IPS DF 4.7 (cell line): Measurements from ENCODE around the gene FABP3.
"Not testable (repeated sequence)": the region's sequence is repeated elsewhere in the genome, so short reads cannot be mapped to it uniquely, and the experiment has no call there.

Experiments
- DNase-seq: peaks from one replicate; pipeline ENCODE4 v3.0.0-alpha.2; 2013; ENCODE audit warnings: low spot score; ENCODE audit errors: extremely low read depth

The FABP3 gene

DNA sequence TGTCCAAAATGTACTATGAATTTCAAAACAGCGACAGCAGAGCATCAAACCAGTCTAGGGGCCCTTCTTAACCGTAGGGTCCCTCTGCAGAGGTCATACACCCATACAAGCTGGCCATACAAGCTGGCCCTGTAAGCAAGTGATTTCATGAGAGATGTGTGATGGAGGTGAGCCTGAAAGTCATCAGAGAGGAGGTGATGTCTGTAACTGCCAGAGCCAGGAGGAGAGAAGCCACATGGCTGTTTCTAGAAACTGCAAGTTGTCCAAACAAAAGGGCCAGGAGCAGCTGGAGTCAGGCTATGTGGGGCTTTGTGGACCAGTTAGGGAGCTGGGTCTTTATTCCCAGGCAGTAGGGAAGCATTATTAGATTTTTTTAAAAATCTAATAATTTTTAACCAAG, 25.4 kb upstream of the FABP3 start:
- DNase-seq: no peak

DNA sequence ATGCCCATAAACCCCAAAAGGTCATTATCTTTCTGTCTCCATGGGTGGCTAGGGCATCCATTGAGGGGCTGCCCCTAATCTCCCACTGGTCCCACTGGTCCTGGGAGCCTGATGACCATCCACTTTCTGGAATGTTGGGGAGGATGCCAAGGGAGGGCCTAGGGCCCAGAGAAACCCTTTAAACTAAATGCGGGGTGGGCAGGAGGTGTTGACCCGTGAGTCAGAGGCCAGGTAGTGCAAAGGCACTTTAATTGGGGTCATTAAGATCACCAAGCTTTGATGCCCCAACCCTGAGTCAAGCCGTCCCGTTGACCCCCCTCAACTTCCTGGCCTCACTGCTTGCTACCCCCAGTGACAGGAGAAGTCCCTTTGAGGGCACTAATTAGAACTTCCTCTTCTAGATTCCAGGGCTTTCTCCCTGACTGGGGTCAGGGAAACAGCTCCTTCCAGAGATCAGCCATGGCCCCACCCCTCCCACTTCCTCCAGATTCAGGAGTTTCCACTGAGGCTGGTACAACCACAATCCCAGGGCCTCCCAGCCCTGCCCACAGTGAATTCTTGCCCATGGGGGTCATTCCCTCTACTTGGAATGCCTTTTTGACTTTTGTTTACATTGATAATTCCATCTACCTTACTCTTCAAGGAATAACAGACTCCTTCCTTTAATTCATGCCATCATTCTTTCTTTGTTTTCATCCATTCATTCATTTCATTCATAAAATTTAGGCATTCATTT, 24.7 kb upstream of the FABP3 start:
- DNase-seq: no peak

DNA sequence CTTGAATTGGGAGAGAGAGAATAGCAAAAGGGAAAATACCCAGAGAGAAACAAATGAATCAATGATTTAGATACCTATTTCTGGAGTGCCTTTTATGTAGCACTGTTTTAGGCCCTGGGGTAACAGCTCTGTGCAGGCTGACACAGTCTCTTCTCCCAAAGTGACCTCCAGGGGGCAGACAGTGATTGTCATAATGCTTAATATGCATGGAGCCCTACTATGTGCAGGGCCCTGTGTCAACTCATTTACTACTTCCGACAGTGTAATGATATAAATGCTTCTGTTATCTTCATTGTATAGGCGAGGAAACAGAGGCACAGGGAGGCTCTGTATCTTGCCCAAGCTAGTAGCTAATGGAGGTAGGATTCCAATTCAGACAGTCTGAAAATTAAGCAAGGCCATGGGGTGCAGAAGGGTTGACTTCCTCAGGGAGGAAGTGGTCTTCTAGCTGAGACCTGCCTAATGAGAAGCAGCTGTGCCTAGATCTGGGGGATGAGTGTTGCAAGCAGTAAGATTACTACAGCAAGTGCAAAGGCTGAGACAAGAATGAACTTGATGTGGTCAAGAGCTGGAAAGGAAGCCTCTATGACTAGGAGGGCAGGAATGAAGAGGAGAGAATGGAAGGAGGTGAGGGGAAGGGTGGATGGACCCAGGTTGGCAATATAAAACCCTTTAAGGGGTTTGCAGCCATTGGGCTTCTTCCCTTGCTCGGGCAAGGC, 23.9 kb upstream of the FABP3 start:
- DNase-seq: no peak

DNA sequence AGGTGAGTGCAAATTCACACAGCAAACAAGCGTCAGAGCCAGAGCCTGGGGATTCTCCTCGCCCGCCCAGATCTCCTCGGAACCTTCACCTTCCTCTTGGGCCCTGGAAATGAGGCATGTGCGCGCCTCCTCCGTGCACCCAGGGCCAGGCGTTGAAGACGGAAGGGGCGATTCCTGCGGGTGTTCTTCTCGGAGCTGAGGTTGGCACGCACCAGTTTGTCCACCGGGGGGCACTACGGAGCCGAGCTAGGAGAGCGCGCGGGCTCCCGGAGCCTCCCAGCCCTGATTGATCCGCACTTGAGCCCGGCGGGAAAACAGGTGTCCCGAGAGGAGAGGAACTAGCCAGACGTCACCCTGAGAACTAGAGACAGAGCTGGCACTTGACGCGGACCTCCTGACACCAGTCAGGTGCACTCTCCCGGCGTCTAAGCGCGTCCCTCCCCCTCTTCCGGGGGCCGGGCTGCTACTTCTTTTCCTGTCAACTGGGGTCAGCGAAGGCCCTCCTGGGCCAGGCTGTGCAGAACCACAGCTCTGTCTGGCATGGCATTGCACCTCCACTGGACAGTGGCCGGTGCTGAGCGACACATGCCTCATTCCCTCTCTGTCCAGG, 21.8 kb upstream of the FABP3 start:
- no peak for DNase-seq

DNA sequence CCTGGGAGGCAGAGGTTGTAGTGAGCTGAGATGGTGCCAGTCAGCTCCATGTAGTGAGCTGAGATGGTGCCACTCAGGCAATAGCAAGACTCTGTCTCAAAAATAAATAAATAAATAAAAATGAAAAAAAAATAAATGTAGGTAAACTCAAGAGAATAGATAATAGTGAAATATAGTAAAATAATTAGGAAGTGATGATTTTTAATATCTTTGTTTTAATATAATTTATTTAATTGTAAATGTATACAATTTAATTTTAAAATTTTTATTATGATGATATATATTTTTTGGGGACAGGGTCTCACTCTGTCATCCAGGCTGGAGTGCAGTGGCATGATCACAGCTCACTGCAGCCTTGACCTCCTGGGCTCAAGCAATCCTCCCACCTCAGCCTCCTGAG, 20.6 kb upstream of the FABP3 start:
- DNase-seq: no peak

DNA sequence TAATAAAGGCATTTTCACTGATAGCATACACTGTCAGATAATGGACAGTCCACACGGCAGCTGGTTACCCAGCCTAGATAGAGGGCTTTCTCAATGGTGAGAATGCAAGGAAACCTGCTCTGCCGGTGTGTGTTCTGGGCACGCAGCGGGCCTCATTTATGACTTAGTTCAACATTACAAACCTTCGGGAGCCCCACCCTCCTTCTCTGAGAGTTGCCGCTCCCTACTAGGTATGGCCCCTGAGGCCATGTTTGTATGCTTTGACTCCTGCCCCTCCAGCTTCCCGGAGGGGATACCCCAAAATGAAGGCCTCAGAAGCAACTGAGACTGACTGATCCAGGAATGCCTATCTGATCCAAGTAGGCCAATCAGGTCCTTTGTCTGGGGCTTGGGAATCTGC, 17.2 kb upstream of the FABP3 start:
- no peak for DNase-seq

DNA sequence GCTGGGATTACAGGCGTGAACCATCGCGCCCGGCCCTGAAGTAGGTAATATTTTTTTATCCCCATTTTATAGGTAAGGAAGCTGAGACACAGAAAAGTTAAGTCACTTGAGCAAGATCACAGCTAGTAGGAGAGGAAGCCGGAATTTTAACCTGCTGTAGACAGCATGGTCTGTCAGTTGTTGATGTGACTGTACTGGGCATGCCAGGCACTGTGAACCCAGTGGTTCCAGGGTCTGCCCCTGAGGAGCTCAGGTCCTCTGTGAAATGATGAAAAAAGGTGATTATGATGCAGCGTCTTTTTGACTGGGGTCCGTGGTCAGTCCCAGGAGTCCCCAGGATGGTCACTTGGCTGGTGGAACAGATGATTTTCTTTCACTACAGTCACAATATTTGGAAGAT, 16.7 kb upstream of the FABP3 start:
- no peak for DNase-seq

DNA sequence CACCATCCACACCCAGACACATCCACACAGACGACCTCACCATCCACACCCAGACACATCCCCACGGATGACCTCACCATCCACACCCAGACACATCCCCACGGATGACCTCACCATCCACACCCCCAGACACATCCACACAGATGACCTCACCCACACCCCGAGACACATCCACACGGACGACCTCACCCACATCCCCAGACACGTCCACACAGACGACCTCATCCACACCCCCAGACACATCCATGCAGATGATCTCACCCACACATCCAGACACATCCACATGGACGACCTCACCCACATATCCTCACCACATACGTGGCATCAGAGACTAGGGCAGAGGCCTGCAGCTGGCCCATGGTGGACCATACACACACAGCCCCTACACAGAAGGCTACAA, 14.7 kb upstream of the FABP3 start:
- no peak for DNase-seq

DNA sequence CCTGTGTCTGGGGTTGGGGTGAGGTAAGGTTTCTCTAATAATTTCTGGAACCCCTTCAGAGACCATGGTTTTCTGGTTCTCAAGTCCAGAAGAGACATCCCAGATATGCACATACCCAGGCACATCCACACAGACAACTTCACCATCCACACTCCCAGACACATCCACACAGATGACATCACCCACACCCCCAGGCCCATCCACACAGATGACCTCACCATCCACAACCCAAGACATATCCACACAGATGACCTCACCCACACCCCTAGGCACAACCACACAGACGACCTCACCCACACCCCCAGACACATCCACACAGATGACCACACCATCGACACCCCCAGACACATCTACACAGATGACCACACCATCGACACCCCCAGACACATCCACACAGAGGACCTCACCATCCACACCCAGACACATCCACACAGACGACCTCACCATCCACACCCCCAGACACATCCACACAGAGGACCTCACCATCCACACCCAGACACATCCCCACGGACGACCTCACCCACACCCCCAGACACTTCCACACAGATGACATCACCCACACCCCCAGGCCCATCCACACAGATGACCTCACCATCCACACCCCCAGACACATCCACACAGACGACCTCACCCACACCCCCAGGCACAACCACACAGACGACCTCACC, 13.8 kb upstream of the FABP3 start:
- not testable (repeated sequence) for DNase-seq

DNA sequence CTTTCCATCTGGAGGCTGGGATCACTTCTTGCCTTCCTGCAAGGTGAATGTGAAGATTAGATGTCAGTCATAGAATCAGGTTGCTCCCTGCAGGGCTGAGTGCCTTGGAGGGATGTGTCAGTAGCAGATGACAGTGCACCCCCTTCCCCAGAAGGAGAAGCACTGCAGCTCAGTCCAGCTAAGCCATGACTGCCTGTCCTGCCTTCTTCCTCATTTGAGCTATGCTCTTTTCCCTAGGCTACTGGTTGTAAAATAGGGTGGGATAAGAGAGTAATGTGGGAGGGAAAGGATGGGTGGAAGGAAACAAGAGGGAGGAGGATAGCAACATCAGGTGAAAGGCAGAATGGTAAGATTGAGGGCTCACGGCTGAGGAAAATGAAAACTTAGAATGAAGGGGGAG, 11.1 kb upstream of the FABP3 start:
- no peak for DNase-seq

DNA sequence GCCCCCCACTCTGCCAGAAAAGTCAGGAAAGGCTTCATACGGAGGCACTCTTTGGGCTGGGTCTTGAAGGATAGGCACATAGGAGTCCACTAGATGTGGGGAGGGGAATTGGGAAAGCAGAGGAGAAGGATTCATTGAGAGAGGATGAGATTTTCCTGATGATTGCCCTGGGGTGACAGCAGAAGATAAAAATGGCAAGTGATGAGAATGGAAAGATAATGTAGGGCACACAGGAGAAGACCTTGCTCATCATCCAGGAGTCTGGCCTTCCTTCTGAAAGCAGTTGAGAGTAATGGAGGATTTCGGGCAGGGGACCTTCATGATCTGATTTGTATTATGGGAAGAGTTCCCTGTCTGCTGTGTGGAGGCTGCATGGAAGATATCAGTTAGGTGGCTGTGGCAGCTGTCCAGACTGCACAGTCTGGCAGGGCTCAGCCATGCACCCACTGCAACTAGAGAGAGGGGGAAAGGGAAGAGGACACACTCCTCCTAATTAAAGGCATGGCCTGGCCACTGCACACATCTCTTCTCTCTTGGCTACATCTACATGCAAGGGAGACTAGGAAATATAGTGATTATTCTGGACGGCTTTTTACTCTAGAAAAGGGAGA, 9.6 kb upstream of the FABP3 start:
- no peak for DNase-seq

DNA sequence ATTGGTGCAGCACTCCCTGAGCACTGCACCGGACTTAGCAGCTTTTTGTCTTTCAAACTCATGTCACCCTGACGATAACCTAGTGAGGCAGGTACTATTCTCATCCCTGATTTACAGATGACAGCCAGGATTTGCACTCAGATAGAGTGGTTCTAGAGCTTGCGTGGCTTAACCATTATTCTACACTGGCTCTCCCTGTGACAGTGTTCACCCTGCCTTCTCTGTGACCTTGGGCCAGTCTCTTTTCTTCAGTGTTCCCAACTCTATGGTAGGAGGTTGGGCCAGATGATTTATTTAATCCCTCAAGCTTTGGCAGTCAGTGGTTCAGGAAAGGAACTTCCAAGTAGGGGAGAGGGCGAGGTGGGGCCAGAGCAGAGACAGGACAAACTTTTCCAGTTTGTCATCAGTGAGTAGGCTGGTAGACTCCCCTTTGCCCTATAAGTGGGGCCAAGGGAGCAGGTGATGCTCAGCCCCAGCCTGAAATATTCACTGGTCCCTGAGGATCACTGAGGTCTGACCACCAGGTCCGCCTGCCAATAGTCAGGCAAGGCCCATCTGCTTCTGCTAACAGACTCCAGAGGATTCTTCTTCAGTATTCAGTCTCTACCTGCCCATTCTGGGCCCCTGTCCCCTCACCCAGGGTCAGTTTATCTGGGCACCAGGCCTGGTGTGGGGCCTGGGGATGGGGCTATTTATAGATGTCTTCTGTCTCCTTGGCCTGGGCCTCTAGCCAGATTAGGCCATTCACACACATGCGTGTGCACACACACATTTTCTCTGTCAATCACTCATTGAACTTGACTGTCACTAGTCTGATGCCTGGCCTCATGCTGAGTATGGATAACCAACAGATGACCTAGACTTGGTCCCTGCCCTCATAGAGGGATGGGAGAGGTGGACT, 8.8 kb upstream of the FABP3 start:
- DNase-seq: no peak

DNA sequence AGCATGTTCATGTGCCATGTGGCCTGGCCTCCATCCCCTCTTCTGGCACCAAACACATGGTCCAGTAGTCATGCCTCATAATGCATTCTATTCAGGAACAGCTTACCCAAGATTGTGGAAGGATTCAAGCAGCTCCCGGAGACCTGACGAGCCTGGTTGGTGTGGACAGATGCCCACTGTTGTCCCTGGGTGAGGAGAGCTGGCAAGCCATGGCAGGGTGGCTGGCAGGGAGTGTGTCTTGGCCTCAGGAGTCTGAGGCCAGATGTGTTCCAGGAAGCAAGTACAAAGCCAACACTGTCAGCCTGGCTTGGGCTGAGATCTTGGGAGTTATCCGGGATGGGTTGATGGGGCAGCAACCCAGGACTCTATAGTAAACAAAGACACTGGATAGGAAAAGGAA, 7.3 kb upstream of the FABP3 start:
- DNase-seq: no peak

DNA sequence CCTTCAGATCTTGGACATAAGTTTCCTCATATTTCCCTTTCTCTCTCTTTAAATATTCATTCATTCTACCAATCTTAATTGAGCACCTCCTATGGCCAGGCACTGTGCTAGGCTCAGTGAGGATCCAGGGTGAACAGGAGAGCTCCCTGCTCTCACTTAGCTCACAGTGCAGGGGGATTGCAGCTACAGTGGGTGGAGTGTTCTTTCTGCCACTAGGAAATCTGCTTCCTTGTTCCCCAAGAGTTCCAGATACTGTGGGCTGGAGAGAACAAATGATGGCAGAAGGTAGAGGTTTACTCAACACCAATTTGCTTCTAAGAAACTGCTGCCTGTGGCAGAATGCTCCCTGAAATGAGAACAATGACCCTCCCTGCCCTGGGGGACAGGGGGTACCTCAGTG, 5.1 kb upstream of the FABP3 start:
- no peak for DNase-seq

DNA sequence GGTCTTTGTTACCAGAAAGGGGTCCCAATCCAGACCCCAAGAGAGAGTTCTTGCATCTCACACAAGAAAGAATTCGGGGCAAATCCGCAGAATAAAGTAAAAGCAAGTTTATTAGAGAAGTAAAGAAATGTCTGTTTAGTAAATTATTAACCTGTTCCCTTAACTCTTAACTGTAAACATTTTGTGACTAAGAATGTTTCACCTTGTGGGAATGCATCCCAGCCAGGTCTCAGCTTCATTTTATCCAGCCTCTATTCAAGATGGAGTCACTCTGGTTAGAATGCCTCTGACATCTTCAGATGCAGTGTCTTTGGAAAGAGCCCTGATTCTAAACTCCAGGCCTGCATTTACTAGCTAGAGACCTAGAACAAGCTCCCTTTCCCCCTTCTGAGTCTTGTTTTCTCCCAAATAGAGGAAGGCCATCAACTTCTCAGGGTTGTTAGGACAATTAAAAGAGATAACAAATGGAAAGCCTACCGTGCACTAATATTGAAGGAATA, 4.5 kb upstream of the FABP3 start:
- no peak for DNase-seq

DNA sequence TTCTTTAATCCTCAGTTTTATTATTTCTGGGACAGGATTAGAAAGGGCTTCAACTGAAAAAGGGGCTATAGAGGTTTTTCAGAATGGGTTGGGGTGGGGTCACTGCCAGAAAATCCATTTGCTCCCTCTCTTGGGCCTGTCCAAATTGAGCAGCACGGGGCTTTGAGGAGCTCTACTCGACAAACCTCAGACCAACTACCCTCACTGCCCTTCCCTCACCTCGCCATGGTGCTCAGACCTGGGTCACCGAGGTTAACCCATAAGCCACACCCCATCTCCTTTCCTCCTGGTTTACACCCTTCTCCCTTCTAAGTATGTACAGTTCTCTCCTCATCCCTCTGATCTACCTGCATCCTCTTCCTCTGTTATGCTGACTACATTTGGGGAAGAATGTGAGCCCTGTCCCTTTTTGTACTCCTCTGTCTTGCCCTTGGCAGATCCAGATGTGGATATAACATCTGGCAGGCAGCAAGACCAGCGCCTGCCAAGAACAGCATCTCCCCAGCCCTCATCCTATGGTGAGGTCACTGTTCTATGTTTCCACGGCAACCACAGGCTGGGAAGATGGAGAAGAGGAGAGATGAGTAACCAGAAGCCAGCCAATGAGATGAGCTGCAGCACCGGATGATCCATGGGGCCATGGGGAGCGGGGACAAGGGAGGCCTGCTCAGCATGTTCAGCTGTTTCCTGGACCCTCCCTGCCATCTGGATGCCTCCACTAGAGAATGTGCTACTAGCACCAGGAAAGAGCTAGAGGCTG, 3.7 kb upstream of the FABP3 start:
- DNase-seq: no peak

DNA sequence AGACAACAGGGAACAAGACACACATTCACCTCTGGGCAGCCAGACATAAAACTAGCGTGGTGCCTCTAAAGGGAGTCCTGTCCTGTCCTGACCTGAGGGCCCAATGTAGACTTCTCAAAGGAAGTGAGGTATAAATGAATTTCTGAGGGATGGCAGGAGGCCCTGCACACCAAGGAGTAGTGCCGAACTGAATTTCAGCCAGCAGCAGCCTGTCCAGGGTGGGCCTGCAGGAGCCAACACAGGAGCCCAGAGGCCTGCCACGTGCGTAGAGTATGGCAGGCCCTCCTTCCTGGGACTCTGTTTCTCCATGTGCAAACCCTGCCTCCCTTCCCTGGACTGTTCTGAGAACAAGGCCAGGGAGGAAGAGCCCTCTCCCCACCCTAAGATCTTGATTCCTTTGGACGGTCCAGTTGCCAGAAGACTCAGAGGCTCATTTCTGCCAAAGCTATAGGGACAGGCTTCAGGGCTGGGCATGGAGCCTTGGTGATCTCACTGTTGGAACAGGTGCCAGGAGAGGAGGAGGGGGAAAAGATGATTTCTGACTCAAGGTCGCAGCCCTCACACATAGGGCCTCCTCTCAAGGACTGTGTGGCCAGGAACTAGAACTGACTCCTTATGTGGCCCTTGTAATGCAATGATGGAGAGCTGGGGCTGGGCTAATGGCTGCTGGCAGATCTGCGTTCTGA, 1.8 kb upstream of the FABP3 start:
- no peak for DNase-seq

DNA sequence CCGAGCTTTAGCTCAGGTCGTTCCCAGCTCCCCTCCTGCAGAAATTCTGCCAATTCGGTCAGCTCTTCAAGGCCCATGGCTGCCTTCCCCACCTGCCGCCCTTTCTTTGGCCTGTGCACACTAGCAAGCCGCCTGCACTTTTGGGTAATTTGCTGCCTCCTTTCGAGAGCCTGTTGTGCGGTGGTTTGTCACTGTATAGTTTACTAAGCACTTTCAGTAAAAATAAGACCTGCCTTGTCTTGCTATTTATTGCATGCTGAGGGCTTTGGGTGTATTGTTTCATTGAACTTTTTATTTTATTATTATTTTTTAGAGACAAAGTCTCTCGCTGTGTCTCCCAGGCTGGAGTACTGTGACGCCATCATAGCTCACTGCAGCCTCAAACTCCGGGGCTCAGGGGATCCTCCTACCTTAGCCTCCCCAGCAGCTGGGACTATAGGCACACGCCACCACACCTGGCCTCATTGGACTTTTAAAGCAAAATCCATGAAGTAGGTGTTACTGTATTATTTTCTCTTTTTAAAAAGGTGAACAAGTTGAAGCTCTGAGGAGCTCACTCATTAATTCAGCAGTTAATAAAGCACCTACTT, 1.1 kb upstream of the FABP3 start:
- DNase-seq: no peak

DNA sequence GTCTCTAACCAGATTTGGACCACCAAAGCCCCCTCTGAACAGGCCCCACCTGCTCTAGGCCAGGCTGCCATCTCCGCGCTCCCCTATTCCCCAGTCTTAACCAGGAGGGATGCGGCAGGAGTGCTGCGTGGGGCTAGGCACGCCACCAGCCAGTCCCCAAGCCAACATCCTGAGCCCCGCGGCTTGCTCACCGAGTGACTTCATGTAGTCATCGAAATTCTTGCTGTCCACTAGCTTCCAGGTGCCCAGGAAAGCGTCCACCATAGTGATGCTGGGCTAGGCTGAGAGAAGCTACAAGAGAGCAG, 173 bp downstream of the FABP3 start:
- DNase-seq: no peak
